T-helper 2 cell treated with Interferon-gamma antibody and Interleukin-4, amounts not matched to agents 5 μg/mL and 100 μg/mL, for 36 hours (primary cell): ENCODE measurements around the gene XYLB.

Experiments used
- DNase-seq: peaks from one replicate; pipeline ENCODE4 v3.0.0; 2021; ENCODE audit warnings: low spot score
- H3K27ac Mint-ChIP-seq: one replicate; pipeline ENCODE4 v1.8.0; 2021; ENCODE audit warnings: mild to moderate bottlenecking, mixed read lengths
- H3K27me3 Mint-ChIP-seq: one replicate; pipeline ENCODE4 v1.8.0; 2021; ENCODE audit warnings: low read depth, mixed read lengths
- H3K36me3 Mint-ChIP-seq: one replicate; pipeline ENCODE4 v1.8.0; 2021; ENCODE audit warnings: low read depth, mixed read lengths
- H3K4me1 Mint-ChIP-seq: one replicate; pipeline ENCODE4 v1.8.0; 2021; ENCODE audit warnings: low read depth, mixed read lengths
- H3K4me3 Mint-ChIP-seq: one replicate; pipeline ENCODE4 v1.8.0; 2022; ENCODE audit warnings: mild to moderate bottlenecking, moderate library complexity, mixed read lengths
- H3K9me3 Mint-ChIP-seq: one replicate; pipeline ENCODE4 v1.8.0; 2021; ENCODE audit warnings: mixed read lengths

XYLB gene

GRCh38 chr3:38453913-38454177 is 107.3 kb downstream of the XYLB start:
- Mint-ChIP-seq H3K27ac (no peak overlapping the region), H3K4me1 (peaks cover 18% of the 10 kb centered on the region), H3K4me3 (no peak overlapping the region), H3K36me3 (no peaks in the 10 kb centered on the region), H3K9me3 (peaks cover 9% of the 10 kb centered on the region), H3K27me3 (peaks cover 15% of the 10 kb centered on the region)
- DNase-seq: no peak

- Mint-ChIP-seq H3K27ac (peak overlapping the region; percentile 88), H3K9me3 (peaks cover 9% of the 10 kb centered on the region), H3K4me1 (peaks cover 18% of the 10 kb centered on the region), H3K36me3 (no peaks in the 10 kb centered on the region), H3K27me3 (peaks cover 15% of the 10 kb centered on the region), H3K4me3 (peak overlapping the region; percentile 98)
- DNase-seq: peak; percentile 33
These were observed 107.7 kb downstream of the XYLB start for GRCh38 chr3:38454178-38454883.

GRCh38 chr3:38454884-38455638 is 108.5 kb downstream of the XYLB start:
- Mint-ChIP-seq H3K27me3 (peaks cover 12% of the 10 kb centered on the region), H3K36me3 (no peaks in the 10 kb centered on the region), H3K27ac (peak overlapping the region; percentile 72), H3K9me3 (peaks cover 9% of the 10 kb centered on the region), H3K4me3 (peak overlapping the region; percentile 98), H3K4me1 (peaks cover 18% of the 10 kb centered on the region)
- peak; percentile 22 for DNase-seq

GRCh38 chr3:38455639-38456430 is 109.2 kb downstream of the XYLB start:
- DNase-seq: no peak
- peaks cover 3% of the 10 kb centered on the region for H3K9me3 Mint-ChIP-seq
- H3K4me1 Mint-ChIP-seq: peaks cover 18% of the 10 kb centered on the region
- H3K27me3 Mint-ChIP-seq: peaks cover 9% of the 10 kb centered on the region
- H3K4me3 Mint-ChIP-seq: peak overlapping the region; percentile 98
- H3K27ac Mint-ChIP-seq: peak overlapping the region; percentile 72
- H3K36me3 Mint-ChIP-seq: no peaks in the 10 kb centered on the region

GRCh38 chr3:38457111-38458003 is 110.8 kb downstream of the XYLB start:
- H3K27me3 Mint-ChIP-seq: peaks cover 7% of the 10 kb centered on the region
- DNase-seq: no peak
- H3K4me3 Mint-ChIP-seq: no peak overlapping the region
- no peaks in the 10 kb centered on the region for H3K36me3 Mint-ChIP-seq
- H3K27ac Mint-ChIP-seq: no peak overlapping the region
- H3K4me1 Mint-ChIP-seq: peaks cover 18% of the 10 kb centered on the region
- H3K9me3 Mint-ChIP-seq: no peaks in the 10 kb centered on the region

GRCh38 chr3:38458796-38459498 is 112.4 kb downstream of the XYLB start:
- H3K4me3 Mint-ChIP-seq: no peak overlapping the region
- peaks cover 10% of the 10 kb centered on the region for H3K4me1 Mint-ChIP-seq
- no peaks in the 10 kb centered on the region for H3K36me3 Mint-ChIP-seq
- no peaks in the 10 kb centered on the region for H3K9me3 Mint-ChIP-seq
- peaks cover 7% of the 10 kb centered on the region for H3K27me3 Mint-ChIP-seq
- H3K27ac Mint-ChIP-seq: no peak overlapping the region
- no peak for DNase-seq

GRCh38 chr3:38459499-38460048 is 113.0 kb downstream of the XYLB start:
- H3K4me1 Mint-ChIP-seq: peaks cover 8% of the 10 kb centered on the region
- no peaks in the 10 kb centered on the region for H3K36me3 Mint-ChIP-seq
- H3K4me3 Mint-ChIP-seq: no peak overlapping the region
- H3K27me3 Mint-ChIP-seq: peaks cover 5% of the 10 kb centered on the region
- no peak for DNase-seq
- H3K27ac Mint-ChIP-seq: no peak overlapping the region
- no peaks in the 10 kb centered on the region for H3K9me3 Mint-ChIP-seq

- Mint-ChIP-seq H3K27ac (no peak overlapping the region), H3K27me3 (peaks cover 3% of the 10 kb centered on the region), H3K4me3 (no peak overlapping the region), H3K4me1 (peaks cover 8% of the 10 kb centered on the region), H3K9me3 (peaks cover 4% of the 10 kb centered on the region), H3K36me3 (peaks cover 2% of the 10 kb centered on the region)
- no peak for DNase-seq
These were observed 114.0 kb downstream of the XYLB start for GRCh38 chr3:38460377-38461270.
